WTC11 (cell line): ENCODE measurements around the gene MEGF11. TPM values are rescaled to one million over a fixed set of nuclear protein-coding genes. Genes with fewer than 3 reads are reported as not detected.

ENCODE experiments used
- ATAC-seq: fragments of 200-7000 bp; cut with Tn5 transposase; 2 replicates; pipeline ENCODE4 v1.10.0; 2021; ENCODE audit warnings: mild to moderate bottlenecking, moderate library complexity
- CTCF ChIA-PET: fragments of 300-600 bp; sonication (Branson Sonifier 250); formaldehyde crosslinking; loops from one replicate; lab custom pipeline; 2021; ENCODE audit warnings: antibody characterized with exemption; lab: Charles Lee
- POLR2A ChIA-PET: fragments of 350-600 bp; sonication (Branson Sonifier 250); formaldehyde crosslinking; loops from one replicate; lab custom pipeline; 2021; ENCODE audit warnings: antibody characterized with exemption; lab: Charles Lee
- DNase-seq: peaks from one replicate; pipeline ENCODE4 v3.0.0; 2021; ENCODE audit warnings: low spot score
- H3K27ac Mint-ChIP-seq: 2 replicates; pipeline ENCODE4 v1.8.0; 2021; ENCODE audit warnings: mixed read lengths
- H3K27me3 Mint-ChIP-seq: 2 replicates; pipeline ENCODE4 v1.8.0; 2021; ENCODE audit warnings: low read depth, mild to moderate bottlenecking, moderate library complexity, mixed read lengths
- H3K36me3 Mint-ChIP-seq: 2 replicates; pipeline ENCODE4 v1.8.0; 2021; ENCODE audit warnings: mixed read lengths
- H3K4me1 Mint-ChIP-seq: 2 replicates; pipeline ENCODE4 v1.8.0; 2022; ENCODE audit warnings: mixed read lengths
- H3K4me3 Mint-ChIP-seq: 2 replicates; pipeline ENCODE4 v1.8.0; 2021; ENCODE audit warnings: mild to moderate bottlenecking, moderate library complexity, mixed read lengths
- H3K9me3 Mint-ChIP-seq: 2 replicates; pipeline ENCODE4 v1.8.0; 2021; ENCODE audit warnings: mixed read lengths
- ATF1 ChIP-seq: sonication (generic); formaldehyde crosslinking; IDR thresholded peaks from 2 replicates; pipeline ENCODE4 v1.8.1; 2023; ENCODE audit warnings: mild to moderate bottlenecking, moderate library complexity, missing genetic modification reagents
- ELF4 ChIP-seq: sonication (generic); formaldehyde crosslinking; IDR thresholded peaks from 2 replicates; pipeline ENCODE4 v1.8.1; 2022; ENCODE audit warnings: low read depth, mild to moderate bottlenecking, moderate library complexity, missing genetic modification reagents
- FOXP1 ChIP-seq: sonication (generic); formaldehyde crosslinking; IDR thresholded peaks from 2 replicates; pipeline ENCODE4 v1.8.0; 2022; ENCODE audit warnings: missing genetic modification reagents, mild to moderate bottlenecking, moderate library complexity, borderline replicate concordance
- GABPB1 ChIP-seq: sonication (generic); formaldehyde crosslinking; IDR thresholded peaks from 2 replicates; pipeline ENCODE4 v1.8.1; 2023; ENCODE audit warnings: mild to moderate bottlenecking, missing genetic modification reagents
- GRHL2 ChIP-seq: fragments of 250-450 bp; sonication (Bioruptor Pico); IDR thresholded peaks from 2 replicates; pipeline ENCODE4 v1.8.0; 2022; ENCODE audit warnings: mild to moderate bottlenecking, moderate library complexity; ENCODE audit not compliant: insufficient replicate concordance, severe bottlenecking
- GTF2I ChIP-seq: fragments of 250-450 bp; sonication (Bioruptor Pico); conservative IDR thresholded peaks from 2 replicates; pipeline ENCODE4 v1.4.0; 2021; ENCODE audit warnings: mild to moderate bottlenecking
- IRF2 ChIP-seq: sonication (generic); formaldehyde crosslinking; IDR thresholded peaks from 2 replicates; pipeline ENCODE4 v1.8.0; 2022; ENCODE audit warnings: low read depth, missing genetic modification reagents, borderline replicate concordance
- JAZF1 ChIP-seq: fragments of 250-450 bp; sonication (Bioruptor Pico); IDR thresholded peaks from 2 replicates; pipeline ENCODE4 v1.9.0; 2021; ENCODE audit warnings: moderate library complexity, mild to moderate bottlenecking, inconsistent platforms
- MXD4 ChIP-seq: fragments of 250-450 bp; sonication (Bioruptor Pico); IDR thresholded peaks from 2 replicates; pipeline ENCODE4 v1.8.0; 2021; ENCODE audit warnings: mild to moderate bottlenecking, moderate library complexity, borderline replicate concordance
- SMAD4 ChIP-seq: sonication (generic); formaldehyde crosslinking; IDR thresholded peaks from 2 replicates; pipeline ENCODE4 v1.8.0; 2022; ENCODE audit warnings: mild to moderate bottlenecking, missing genetic modification reagents
- ZNF121 ChIP-seq: sonication (generic); formaldehyde crosslinking; IDR thresholded peaks from 2 replicates; pipeline ENCODE4 v1.8.0; 2023; ENCODE audit warnings: missing genetic modification reagents
- ZNF138 ChIP-seq: sonication (generic); formaldehyde crosslinking; conservative IDR thresholded peaks from 2 replicates; pipeline ENCODE4 v1.8.1; 2022; ENCODE audit warnings: mild to moderate bottlenecking, moderate library complexity, missing genetic modification reagents
- ZNF317 ChIP-seq: sonication (generic); formaldehyde crosslinking; IDR thresholded peaks from 2 replicates; pipeline ENCODE4 v1.8.1; 2023; ENCODE audit warnings: low read depth, mild to moderate bottlenecking, moderate library complexity, missing genetic modification reagents, borderline replicate concordance
- total RNA-seq: library from RNA; stranded (reverse); gene quantifications from 3 replicates; pipeline ENCODE4 v1.2.3, GENCODE V29; 2021
- TF ChIP-seq, protein P1 (sequence below): sonication (generic); formaldehyde crosslinking; IDR thresholded peaks from 2 replicates; pipeline ENCODE4 v1.8.1; 2023; ENCODE audit warnings: mild to moderate bottlenecking, moderate library complexity, missing genetic modification reagents
- TF ChIP-seq, protein P2 (sequence below): sonication (generic); formaldehyde crosslinking; IDR thresholded peaks from 2 replicates; pipeline ENCODE4 v1.8.1; 2023; ENCODE audit warnings: mild to moderate bottlenecking, missing genetic modification reagents, borderline replicate concordance
- TF ChIP-seq, protein P3 (sequence below): fragments of 250-450 bp; sonication (Bioruptor Pico); IDR thresholded peaks from 2 replicates; pipeline ENCODE4 v1.9.0; 2021; ENCODE audit warnings: mild to moderate bottlenecking
- TF ChIP-seq, protein P4 (sequence below): sonication (generic); formaldehyde crosslinking; IDR thresholded peaks from 2 replicates; pipeline ENCODE4 v1.8.0; 2023; ENCODE audit warnings: missing genetic modification reagents
- TF ChIP-seq, protein P5 (sequence below): fragments of 250-450 bp; sonication (Bioruptor Pico); IDR thresholded peaks from 2 replicates; pipeline ENCODE4 v1.9.0; 2021; ENCODE audit warnings: mild to moderate bottlenecking

The MEGF11 gene
- total RNA-seq, 1 experiment from 2014 or later, result 3.3 TPM

DNA sequence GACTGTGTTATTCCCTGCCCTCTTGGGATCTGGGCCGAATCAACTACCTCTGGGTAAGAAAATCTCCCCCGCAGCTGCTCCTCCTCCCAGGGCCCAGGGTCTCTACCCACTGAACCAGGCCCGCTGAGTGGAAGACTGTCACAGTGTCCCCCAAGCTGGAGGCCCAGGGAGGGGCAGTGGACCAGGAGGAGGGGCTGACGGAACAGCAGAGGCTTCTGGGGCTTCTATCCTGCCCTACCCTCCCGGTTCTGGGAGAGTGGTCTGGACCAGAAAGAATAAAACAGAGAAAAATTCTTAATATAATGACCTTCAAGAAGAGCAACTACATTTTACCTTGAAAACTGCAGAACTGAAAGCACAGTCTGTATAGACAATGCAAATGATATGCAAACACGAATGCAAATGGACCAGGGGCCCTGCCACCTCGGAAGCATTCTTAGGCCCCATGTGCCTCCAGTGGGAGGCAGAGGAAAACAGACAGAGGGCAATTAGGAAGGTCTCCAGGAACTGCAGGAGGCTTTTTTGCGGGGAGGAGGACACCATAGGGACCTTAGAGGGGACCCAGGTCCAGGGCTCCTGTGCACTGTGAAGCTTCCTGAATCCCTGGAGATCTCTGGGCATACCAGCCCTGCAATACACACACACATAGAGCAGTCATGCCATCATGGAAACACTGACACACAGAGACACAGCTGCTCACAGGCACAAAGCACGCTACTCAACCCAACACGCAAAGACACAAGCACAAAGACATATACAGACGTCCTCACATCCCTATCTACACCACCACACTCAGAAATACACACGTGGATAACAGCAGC lies 12.3 kb downstream of the MEGF11 start:
- ATAC-seq (peak; percentile 55), DNase-seq (no peak)
- Mint-ChIP-seq H3K27ac (no peak overlapping the region), H3K9me3 (no peaks in the 10 kb centered on the region), H3K4me3 (no peak overlapping the region), H3K36me3 (no peaks in the 10 kb centered on the region), H3K27me3 (peaks cover 3% of the 10 kb centered on the region; the same call in 1 of the 2 replicates), H3K4me1 (peaks cover 12% of the 10 kb centered on the region)
- TF ChIP-seq ELF4 (CRISPR knock-in tag), result no peak
- TF ChIP-seq, protein P1, sequence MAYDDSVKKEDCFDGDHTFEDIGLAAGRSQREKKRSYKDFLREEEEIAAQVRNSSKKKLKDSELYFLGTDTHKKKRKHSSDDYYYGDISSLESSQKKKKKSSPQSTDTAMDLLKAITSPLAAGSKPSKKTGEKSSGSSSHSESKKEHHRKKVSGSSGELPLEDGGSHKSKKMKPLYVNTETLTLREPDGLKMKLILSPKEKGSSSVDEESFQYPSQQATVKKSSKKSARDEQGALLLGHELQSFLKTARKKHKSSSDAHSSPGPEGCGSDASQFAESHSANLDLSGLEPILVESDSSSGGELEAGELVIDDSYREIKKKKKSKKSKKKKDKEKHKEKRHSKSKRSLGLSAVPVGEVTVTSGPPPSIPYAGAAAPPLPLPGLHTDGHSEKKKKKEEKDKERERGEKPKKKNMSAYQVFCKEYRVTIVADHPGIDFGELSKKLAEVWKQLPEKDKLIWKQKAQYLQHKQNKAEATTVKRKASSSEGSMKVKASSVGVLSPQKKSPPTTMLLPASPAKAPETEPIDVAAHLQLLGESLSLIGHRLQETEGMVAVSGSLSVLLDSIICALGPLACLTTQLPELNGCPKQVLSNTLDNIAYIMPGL (CRISPR knock-in tag), result no peak
- TF ChIP-seq IRF2 (CRISPR knock-in tag), result no peak
- ChIA-PET CTCF (interaction anchor here (0.6 kb wide), 1 partner anchor 257 kb away, joined by 3 read pairs; no protein-coding TSS in a partner anchor), POLR2A (no interaction called here)

DNA sequence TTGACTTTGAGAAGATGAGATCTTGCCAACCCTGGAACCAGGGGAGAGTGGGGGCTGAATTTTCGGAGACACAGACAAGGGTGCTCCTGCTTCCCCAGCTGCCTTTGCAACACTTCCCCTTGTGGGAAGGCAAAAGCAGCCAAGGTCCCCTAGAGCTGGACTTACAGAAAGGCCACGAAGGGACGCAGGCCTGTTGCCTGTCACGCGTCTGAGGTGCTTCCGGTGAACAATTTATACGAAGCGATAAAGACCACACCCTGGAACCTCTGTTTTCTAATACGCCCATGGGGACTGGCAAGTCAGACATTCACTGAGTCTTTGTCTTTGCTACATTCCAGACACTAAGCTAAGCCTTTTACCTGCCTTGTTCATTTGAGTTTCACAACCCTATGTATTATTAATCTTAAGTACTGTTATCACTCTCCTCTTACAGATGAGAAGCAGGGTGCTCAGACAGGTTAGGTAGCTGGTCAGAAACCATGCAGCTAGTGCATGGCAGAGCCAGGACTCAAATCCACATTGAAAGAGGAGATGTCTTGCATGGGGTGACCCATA lies 13.2 kb downstream of the MEGF11 start:
- H3K4me3 Mint-ChIP-seq, result no peak overlapping the region
- TF ChIP-seq GTF2I (CRISPR knock-in tag) (no peak), ZNF138 (CRISPR knock-in tag) (no peak), SMAD4 (CRISPR knock-in tag) (no peak), JAZF1 (CRISPR knock-in tag) (no peak), IRF2 (CRISPR knock-in tag) (no peak), ZNF317 (CRISPR knock-in tag) (no peak), ZNF121 (CRISPR knock-in tag) (no peak)
- CTCF ChIA-PET, result interaction anchor here (0.6 kb wide), 1 partner anchor 258 kb away, joined by 3 read pairs; no protein-coding TSS in a partner anchor

DNA sequence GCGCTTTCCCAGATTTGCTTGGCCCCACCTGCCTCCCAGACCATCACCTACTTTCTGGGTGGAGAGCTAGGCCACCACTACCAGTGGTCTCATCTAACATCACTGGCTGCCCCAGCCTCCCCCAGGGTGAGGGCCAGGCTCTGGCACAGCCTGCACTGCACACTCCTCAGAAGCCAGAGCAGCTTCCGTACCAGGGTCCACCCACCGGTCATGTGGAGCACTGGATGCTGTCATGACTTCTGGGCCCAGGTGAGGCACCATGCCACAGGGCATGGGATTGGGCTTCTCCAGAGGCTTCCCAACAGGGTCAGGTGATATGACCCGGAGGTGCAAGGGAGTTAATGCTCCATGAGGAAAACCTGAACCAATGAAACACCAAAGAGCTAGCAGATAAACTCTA lies 14.0 kb downstream of the MEGF11 start:
- ATAC-seq, result no peak
- no peak for DNase-seq
- H3K27ac Mint-ChIP-seq, result no peak overlapping the region
- H3K4me3 Mint-ChIP-seq, result no peak overlapping the region
- H3K36me3 Mint-ChIP-seq, result no peaks in the 10 kb centered on the region
- H3K4me1 Mint-ChIP-seq, result peaks cover 12% of the 10 kb centered on the region
- H3K27me3 Mint-ChIP-seq, result peaks cover 3% of the 10 kb centered on the region; the same call in 1 of the 2 replicates
- ChIA-PET CTCF (no interaction called here), POLR2A (no interaction called here)
- H3K9me3 Mint-ChIP-seq, result no peaks in the 10 kb centered on the region
- TF ChIP-seq, protein P2, sequence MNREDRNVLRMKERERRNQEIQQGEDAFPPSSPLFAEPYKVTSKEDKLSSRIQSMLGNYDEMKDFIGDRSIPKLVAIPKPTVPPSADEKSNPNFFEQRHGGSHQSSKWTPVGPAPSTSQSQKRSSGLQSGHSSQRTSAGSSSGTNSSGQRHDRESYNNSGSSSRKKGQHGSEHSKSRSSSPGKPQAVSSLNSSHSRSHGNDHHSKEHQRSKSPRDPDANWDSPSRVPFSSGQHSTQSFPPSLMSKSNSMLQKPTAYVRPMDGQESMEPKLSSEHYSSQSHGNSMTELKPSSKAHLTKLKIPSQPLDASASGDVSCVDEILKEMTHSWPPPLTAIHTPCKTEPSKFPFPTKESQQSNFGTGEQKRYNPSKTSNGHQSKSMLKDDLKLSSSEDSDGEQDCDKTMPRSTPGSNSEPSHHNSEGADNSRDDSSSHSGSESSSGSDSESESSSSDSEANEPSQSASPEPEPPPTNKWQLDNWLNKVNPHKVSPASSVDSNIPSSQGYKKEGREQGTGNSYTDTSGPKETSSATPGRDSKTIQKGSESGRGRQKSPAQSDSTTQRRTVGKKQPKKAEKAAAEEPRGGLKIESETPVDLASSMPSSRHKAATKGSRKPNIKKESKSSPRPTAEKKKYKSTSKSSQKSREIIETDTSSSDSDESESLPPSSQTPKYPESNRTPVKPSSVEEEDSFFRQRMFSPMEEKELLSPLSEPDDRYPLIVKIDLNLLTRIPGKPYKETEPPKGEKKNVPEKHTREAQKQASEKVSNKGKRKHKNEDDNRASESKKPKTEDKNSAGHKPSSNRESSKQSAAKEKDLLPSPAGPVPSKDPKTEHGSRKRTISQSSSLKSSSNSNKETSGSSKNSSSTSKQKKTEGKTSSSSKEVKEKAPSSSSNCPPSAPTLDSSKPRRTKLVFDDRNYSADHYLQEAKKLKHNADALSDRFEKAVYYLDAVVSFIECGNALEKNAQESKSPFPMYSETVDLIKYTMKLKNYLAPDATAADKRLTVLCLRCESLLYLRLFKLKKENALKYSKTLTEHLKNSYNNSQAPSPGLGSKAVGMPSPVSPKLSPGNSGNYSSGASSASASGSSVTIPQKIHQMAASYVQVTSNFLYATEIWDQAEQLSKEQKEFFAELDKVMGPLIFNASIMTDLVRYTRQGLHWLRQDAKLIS (CRISPR knock-in tag), result no peak
- TF ChIP-seq ATF1 (CRISPR knock-in tag) (no peak), ELF4 (CRISPR knock-in tag) (no peak), FOXP1 (CRISPR knock-in tag) (no peak), MXD4 (CRISPR knock-in tag) (no peak), GRHL2 (CRISPR knock-in tag) (no peak), GABPB1 (CRISPR knock-in tag) (no peak)
- TF ChIP-seq, protein P3, sequence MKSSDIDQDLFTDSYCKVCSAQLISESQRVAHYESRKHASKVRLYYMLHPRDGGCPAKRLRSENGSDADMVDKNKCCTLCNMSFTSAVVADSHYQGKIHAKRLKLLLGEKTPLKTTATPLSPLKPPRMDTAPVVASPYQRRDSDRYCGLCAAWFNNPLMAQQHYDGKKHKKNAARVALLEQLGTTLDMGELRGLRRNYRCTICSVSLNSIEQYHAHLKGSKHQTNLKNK (CRISPR knock-in tag), result no peak
- TF ChIP-seq, protein P4, sequence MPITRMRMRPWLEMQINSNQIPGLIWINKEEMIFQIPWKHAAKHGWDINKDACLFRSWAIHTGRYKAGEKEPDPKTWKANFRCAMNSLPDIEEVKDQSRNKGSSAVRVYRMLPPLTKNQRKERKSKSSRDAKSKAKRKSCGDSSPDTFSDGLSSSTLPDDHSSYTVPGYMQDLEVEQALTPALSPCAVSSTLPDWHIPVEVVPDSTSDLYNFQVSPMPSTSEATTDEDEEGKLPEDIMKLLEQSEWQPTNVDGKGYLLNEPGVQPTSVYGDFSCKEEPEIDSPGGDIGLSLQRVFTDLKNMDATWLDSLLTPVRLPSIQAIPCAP (CRISPR knock-in tag), result no peak
- TF ChIP-seq, protein P5, sequence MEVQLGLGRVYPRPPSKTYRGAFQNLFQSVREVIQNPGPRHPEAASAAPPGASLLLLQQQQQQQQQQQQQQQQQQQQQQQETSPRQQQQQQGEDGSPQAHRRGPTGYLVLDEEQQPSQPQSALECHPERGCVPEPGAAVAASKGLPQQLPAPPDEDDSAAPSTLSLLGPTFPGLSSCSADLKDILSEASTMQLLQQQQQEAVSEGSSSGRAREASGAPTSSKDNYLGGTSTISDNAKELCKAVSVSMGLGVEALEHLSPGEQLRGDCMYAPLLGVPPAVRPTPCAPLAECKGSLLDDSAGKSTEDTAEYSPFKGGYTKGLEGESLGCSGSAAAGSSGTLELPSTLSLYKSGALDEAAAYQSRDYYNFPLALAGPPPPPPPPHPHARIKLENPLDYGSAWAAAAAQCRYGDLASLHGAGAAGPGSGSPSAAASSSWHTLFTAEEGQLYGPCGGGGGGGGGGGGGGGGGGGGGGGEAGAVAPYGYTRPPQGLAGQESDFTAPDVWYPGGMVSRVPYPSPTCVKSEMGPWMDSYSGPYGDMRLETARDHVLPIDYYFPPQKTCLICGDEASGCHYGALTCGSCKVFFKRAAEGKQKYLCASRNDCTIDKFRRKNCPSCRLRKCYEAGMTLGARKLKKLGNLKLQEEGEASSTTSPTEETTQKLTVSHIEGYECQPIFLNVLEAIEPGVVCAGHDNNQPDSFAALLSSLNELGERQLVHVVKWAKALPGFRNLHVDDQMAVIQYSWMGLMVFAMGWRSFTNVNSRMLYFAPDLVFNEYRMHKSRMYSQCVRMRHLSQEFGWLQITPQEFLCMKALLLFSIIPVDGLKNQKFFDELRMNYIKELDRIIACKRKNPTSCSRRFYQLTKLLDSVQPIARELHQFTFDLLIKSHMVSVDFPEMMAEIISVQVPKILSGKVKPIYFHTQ (CRISPR knock-in tag), result no peak

More for the DNA sequence above, 13.2 kb downstream of the MEGF11 start:
- Mint-ChIP-seq H3K9me3 (no peaks in the 10 kb centered on the region), H3K36me3 (no peaks in the 10 kb centered on the region), H3K4me1 (peaks cover 12% of the 10 kb centered on the region), H3K27ac (no peak overlapping the region), H3K27me3 (peaks cover 3% of the 10 kb centered on the region; the same call in 1 of the 2 replicates)
- POLR2A ChIA-PET, result no interaction called here
- ATAC-seq (no peak), DNase-seq (no peak)
